HFF-Myc (cell line): ENCODE measurements around the gene TMEM43.

Source experiments
- DNase-seq: peaks from one replicate; pipeline ENCODE4 v3.0.0-alpha.2; 2011; ENCODE audit warnings: low read depth; ENCODE audit errors: extremely low read depth
- H3K4me3 ChIP-seq: replicated peaks from 2 replicates; pipeline ENCODE4 v1.5.1; 2011; ENCODE audit warnings: low read depth, mild to moderate bottlenecking, control low read depth, low read length
- CTCF ChIP-seq: IDR thresholded peaks from 2 replicates; pipeline ENCODE4 v1.5.1; 2012; ENCODE audit warnings: mild to moderate bottlenecking, low read depth, low read length, control low read depth; ENCODE audit errors: missing control alignments

TMEM43 gene

GRCh38 chr3:14151471-14152083, 26.7 kb downstream of the TMEM43 start:
- no peak overlapping the region for H3K4me3 ChIP-seq
- DNase-seq: no peak
- no peak for TF ChIP-seq CTCF

- TF ChIP-seq CTCF: peak; percentile 50
- no peak overlapping the region for H3K4me3 ChIP-seq
- DNase-seq: no peak
These were observed 27.5 kb downstream of the TMEM43 start for GRCh38 chr3:14152233-14152962.

- no peak for TF ChIP-seq CTCF
- H3K4me3 ChIP-seq: no peak overlapping the region
- DNase-seq: no peak
These were observed 28.1 kb downstream of the TMEM43 start for GRCh38 chr3:14152963-14153355.

GRCh38 chr3:14153663-14154062, 28.8 kb downstream of the TMEM43 start:
- TF ChIP-seq CTCF: no peak
- H3K4me3 ChIP-seq: no peak overlapping the region
- no peak for DNase-seq

- TF ChIP-seq CTCF: no peak
- H3K4me3 ChIP-seq: no peak overlapping the region
- no peak for DNase-seq
These were observed 29.4 kb downstream of the TMEM43 start for GRCh38 chr3:14154276-14154675.

- no peak for TF ChIP-seq CTCF
- H3K4me3 ChIP-seq: no peak overlapping the region
- no peak for DNase-seq
These were observed 30.1 kb downstream of the TMEM43 start for GRCh38 chr3:14154895-14155440.
